Spleen (tissue), 7 donors: ENCODE data around the gene ARHGEF5.

Source experiments
- POLR2A ChIP-seq, 3 donors: fragments of 450-650 bp; IDR thresholded peaks; one replicate each; pipeline ENCODE4 v1.5.1; 2017; ENCODE audit warnings: antibody characterized with exemption in 3 of 3, mild to moderate bottlenecking in 1 of 3
- POLR2AphosphoS5 ChIP-seq, 3 donors: sonication (generic); formaldehyde crosslinking; IDR thresholded peaks; one replicate each; pipeline ENCODE4 v1.5.1; 2017; ENCODE audit warnings: antibody characterized with exemption in 3 of 3
- TF ChIP-seq, protein P1 (sequence below), 11 experiments: fragments of 200-600 bp in 7 of 11; fragments of 450-650 bp in 4 of 11; sonication (generic) in 4 of 11; IDR thresholded peaks in 8 of 11; conservative IDR thresholded peaks in 3 of 11; 1 replicate in 7 of 11; 2 replicates in 4 of 11; pipeline versions ENCODE4 v1.4.0 to v1.8.0; 2016 to 2021; ENCODE audit warnings: antibody characterized with exemption in 11 of 11, inconsistent platforms in 4 of 11, mild to moderate bottlenecking in 1 of 11
- donor health status: DM: no; HTN: no; CAD: no; lungs with moderate emphysema.
- donor health status: DM: no; HTN: no; CAD: no.
- donor health status: DM: no; HTN: no; CAD: no.

- TF ChIP-seq POLR2A (IDR thresholded peaks at IDR 0.05): no peak
- TF ChIP-seq POLR2AphosphoS5 (IDR thresholded peaks at IDR 0.05): no peak
- TF ChIP-seq, protein P1, sequence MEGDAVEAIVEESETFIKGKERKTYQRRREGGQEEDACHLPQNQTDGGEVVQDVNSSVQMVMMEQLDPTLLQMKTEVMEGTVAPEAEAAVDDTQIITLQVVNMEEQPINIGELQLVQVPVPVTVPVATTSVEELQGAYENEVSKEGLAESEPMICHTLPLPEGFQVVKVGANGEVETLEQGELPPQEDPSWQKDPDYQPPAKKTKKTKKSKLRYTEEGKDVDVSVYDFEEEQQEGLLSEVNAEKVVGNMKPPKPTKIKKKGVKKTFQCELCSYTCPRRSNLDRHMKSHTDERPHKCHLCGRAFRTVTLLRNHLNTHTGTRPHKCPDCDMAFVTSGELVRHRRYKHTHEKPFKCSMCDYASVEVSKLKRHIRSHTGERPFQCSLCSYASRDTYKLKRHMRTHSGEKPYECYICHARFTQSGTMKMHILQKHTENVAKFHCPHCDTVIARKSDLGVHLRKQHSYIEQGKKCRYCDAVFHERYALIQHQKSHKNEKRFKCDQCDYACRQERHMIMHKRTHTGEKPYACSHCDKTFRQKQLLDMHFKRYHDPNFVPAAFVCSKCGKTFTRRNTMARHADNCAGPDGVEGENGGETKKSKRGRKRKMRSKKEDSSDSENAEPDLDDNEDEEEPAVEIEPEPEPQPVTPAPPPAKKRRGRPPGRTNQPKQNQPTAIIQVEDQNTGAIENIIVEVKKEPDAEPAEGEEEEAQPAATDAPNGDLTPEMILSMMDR (IDR thresholded peaks at IDR 0.05 in 8 of 11, conservative IDR thresholded peaks at IDR 0.05 in 3 of 11): no peak
Observed at GRCh38 chr7:144391014-144391413, 35.8 kb downstream of the ARHGEF5 start.
